ENCODE results near the gene CCDC97. TPM values are rescaled to one million over a fixed set of nuclear protein-coding genes. Genes with fewer than 3 reads are reported as not detected.
A peak's percentile ranks its signal among the peaks of the same experiment; 100 is the strongest.

Gene CCDC97
- total and polyA plus RNA-seq, 10 donors: 12.7 to 38.2 (median 23.9) TPM

DNA sequence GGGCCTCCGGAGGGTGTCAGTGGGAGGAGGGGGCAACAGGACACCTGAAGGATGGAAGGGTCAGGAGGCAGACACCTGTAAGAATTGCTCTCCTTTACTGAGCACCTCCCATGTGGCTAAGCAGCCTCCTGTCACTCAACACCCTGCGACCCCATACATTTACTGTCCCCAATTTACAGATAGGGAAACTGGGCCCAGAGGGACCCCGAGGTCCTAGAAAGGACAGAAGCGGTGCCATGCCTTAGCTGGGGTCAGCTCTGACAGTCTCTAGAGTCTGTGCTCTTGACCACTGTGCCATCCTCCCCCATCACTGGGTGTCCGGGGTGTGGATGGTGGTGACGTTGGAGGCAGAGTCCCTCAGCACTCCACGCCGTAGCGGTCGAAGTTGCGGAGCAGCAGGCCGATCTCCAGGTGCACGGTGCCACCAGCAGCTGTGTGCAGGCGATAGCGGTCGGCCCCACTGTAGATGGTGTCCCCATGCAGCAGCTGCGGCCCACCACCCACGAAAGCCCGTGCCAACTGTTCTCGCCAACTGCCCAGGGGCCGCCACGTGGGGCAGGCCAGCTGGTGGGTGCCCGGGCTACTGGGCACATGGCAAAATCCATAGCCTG lies 44.5 kb downstream of the CCDC97 start:
- intact Hi-C loops (cut with DNase I; ENCODE audit: low total_unique reads): no loop called here
- Histone ChIP-seq H3K9me3 (no peaks in the 10 kb centered on the region), H3K4me1 (peaks cover 36 to 85% (median 66%) of the 10 kb centered on the region in 6 donors), H3K36me3 (peaks cover 0 to 1% (median 0%) of the 10 kb centered on the region in 6 donors), H3K27ac (peak overlapping the region; percentile 90 to 98 (median 95)), H3K4me3 (peak overlapping the region in 4 of 8 donors; percentile 96 to 99 (median 98)), H3K27me3 (replicated peaks in 1 of 7) (no peaks in the 10 kb centered on the region)
- TF ChIP-seq, protein P1, sequence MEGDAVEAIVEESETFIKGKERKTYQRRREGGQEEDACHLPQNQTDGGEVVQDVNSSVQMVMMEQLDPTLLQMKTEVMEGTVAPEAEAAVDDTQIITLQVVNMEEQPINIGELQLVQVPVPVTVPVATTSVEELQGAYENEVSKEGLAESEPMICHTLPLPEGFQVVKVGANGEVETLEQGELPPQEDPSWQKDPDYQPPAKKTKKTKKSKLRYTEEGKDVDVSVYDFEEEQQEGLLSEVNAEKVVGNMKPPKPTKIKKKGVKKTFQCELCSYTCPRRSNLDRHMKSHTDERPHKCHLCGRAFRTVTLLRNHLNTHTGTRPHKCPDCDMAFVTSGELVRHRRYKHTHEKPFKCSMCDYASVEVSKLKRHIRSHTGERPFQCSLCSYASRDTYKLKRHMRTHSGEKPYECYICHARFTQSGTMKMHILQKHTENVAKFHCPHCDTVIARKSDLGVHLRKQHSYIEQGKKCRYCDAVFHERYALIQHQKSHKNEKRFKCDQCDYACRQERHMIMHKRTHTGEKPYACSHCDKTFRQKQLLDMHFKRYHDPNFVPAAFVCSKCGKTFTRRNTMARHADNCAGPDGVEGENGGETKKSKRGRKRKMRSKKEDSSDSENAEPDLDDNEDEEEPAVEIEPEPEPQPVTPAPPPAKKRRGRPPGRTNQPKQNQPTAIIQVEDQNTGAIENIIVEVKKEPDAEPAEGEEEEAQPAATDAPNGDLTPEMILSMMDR (IDR thresholded peaks at IDR 0.05 in 8 of 11, conservative IDR thresholded peaks at IDR 0.05 in 3 of 11): peak in 5 of 11 experiments; percentile 6 to 61 (median 25)
- TF ChIP-seq POLR2AphosphoS5 (IDR thresholded peaks at IDR 0.05) (peak in 1 of 3 donors; percentile 19), POLR2A (IDR thresholded peaks at IDR 0.05) (no peak)
- WGBS, 5 donors: 87 to 91% (median 91%) methylated on average over 10 to 23 of the region's 23 CpGs
- peak; percentile 88 for DNase-seq

DNA sequence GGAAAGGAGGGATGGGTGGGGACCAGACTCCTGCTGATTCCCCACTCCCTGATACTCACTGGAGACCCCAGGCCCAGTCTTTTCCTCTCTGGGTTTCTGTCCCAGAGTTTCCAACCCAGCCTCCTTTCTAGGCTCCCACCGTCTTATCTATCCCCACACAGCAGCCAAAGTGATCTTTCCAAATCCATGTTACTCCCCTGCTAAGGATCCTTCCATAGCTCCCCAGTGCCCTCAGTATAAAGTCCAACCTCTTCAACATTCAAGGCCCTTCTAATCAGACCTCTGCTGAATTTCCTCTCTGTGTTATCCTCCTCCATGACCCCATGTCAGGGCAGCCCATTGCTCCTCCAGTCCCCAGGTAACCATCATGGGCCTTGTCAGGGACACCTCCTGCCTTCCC lies 45.1 kb downstream of the CCDC97 start:
- Histone ChIP-seq H3K4me1 (peaks cover 31 to 79% (median 60%) of the 10 kb centered on the region in 6 donors), H3K9me3 (no peaks in the 10 kb centered on the region), H3K4me3 (peak overlapping the region in 1 of 8 donors; percentile 99), H3K27me3 (replicated peaks in 1 of 7) (no peaks in the 10 kb centered on the region), H3K36me3 (no peaks in the 10 kb centered on the region), H3K27ac (peak overlapping the region; percentile 20 to 98 (median 92))
- DNase-seq: no peak
- 77 to 90% (median 85%) methylated on average over 1 of the region's 1 CpG for WGBS, 5 donors
- intact Hi-C loops (cut with DNase I; ENCODE audit: low total_unique reads): loop anchor here (5.0 kb wide), 1 partner anchor 33 kb away; no protein-coding TSS in a partner anchor
- no peak for TF ChIP-seq POLR2A (IDR thresholded peaks at IDR 0.05)

DNA sequence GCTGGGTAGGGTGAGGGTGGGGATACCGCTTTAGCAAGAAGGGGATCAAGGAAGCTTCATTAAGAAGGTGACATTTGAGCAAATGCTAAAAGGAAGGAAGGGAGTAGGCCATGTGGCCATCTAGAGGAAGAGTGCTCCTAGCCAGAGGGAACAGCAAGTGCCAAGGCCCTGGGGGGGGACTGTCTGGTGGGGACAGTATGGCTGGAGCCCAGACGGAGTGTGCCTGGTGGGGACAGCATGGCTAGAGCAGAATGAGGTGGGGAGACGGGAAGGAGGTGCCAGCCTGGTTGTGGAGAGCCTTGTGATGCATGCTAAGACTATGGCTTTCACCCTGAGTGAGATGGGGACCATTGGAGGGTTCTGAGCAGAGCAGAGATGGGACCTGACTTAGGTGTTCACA lies 45.8 kb downstream of the CCDC97 start:
- 40 to 62% (median 59%) methylated on average over 3 of the region's 3 CpGs for WGBS, 5 donors
- Histone ChIP-seq H3K4me3 (no peak overlapping the region), H3K27me3 (replicated peaks in 1 of 7) (no peaks in the 10 kb centered on the region), H3K36me3 (peaks cover 0 to 3% (median 0%) of the 10 kb centered on the region in 6 donors), H3K27ac (peak overlapping the region in 6 of 8 donors; percentile 44 to 98 (median 95)), H3K4me1 (peaks cover 24 to 75% (median 53%) of the 10 kb centered on the region in 6 donors), H3K9me3 (no peaks in the 10 kb centered on the region)
- TF ChIP-seq, protein P1 (IDR thresholded peaks at IDR 0.05 in 8 of 11, conservative IDR thresholded peaks at IDR 0.05 in 3 of 11): no peak
- peak; percentile 81 for DNase-seq
- intact Hi-C loops (cut with DNase I; ENCODE audit: low total_unique reads): loop anchor here (5.0 kb wide), 1 partner anchor 34 kb away; no protein-coding TSS in a partner anchor

DNA sequence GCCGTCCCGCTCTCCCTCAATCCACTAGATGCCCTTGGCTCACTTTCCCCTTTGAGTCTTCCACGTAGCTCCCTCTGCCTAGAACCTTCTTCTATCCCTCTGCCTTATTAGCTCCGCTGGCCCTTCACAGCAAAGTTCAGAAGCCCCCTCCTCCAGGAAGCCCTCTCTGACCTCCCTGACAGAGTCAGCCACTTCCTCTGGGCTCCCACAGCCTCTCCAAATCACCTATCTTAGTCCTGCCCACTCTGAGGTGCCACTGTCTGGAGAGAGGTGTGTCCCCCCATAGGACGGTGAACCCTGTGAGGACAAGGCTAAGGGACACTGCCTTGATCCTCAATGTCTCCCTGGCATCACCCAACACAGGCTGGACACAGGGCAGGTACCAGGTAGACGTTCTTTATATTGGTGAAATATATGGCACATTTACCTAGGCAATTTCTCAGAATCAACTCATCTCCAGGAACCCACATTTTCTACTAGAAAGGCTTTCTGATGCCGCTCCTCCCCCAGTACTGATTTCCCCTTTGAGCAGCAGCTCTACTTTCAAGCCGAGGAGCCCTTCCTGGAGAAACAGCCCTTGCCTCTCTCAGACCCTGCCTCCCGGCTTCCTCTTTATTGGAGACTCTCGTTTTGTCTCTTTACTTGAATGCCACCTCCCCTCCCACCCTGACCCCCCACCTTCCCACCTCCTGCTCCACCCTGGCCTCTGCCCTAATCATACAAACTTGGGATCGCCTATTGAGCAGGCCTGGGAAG lies 47.2 kb downstream of the CCDC97 start:
- Histone ChIP-seq H3K36me3 (peaks cover 0 to 9% (median 0%) of the 10 kb centered on the region in 6 donors), H3K27ac (peak overlapping the region in 7 of 8 donors; percentile 29 to 98 (median 63)), H3K9me3 (no peaks in the 10 kb centered on the region), H3K4me1 (peaks cover 23 to 68% (median 47%) of the 10 kb centered on the region in 6 donors), H3K4me3 (no peak overlapping the region), H3K27me3 (replicated peaks in 1 of 7) (no peaks in the 10 kb centered on the region)
- whole genome bisulfite sequencing, 5 donors: 54 to 67% (median 59%) methylated on average over 11 of the region's 11 CpGs
- intact Hi-C loops (cut with DNase I; ENCODE audit: low total_unique reads): loop anchor here (5.0 kb wide), 1 partner anchor 35 kb away; no protein-coding TSS in a partner anchor
- no peak for DNase-seq
- no peak for TF ChIP-seq POLR2A (IDR thresholded peaks at IDR 0.05)
- TF ChIP-seq, protein P1 (IDR thresholded peaks at IDR 0.05 in 8 of 11, conservative IDR thresholded peaks at IDR 0.05 in 3 of 11): no peak
- no peak for TF ChIP-seq POLR2AphosphoS5 (IDR thresholded peaks at IDR 0.05)

All from spleen (tissue), 11 donors.